Suprapubic skin (tissue), 4 donors: Measurements from ENCODE around the gene CDHR5. TPM values are rescaled to one million over a fixed set of nuclear protein-coding genes. Genes with fewer than 3 reads are reported as not detected.

Source experiments
- DNase-seq, 2 donors: peaks; one replicate each; pipeline ENCODE4 v3.0.0-alpha.2; 2019; ENCODE audit warnings: low spot score in 2 of 2
- H3K27ac ChIP-seq: fragments of 200-600 bp; sonication (generic); one replicate; pipeline ENCODE4 v1.5.1; 2019
- H3K27me3 ChIP-seq: fragments of 200-600 bp; sonication (generic); one replicate; pipeline ENCODE4 v1.5.1; 2019
- H3K36me3 ChIP-seq: fragments of 200-600 bp; sonication (generic); one replicate; pipeline ENCODE4 v1.5.1; 2019
- H3K4me1 ChIP-seq: fragments of 200-600 bp; sonication (generic); one replicate; pipeline ENCODE4 v1.5.1; 2019
- H3K4me3 ChIP-seq: fragments of 200-600 bp; sonication (generic); one replicate; pipeline ENCODE4 v1.5.1; 2019; ENCODE audit warnings: mild to moderate bottlenecking
- H3K9me3 ChIP-seq: fragments of 200-600 bp; sonication (generic); one replicate; pipeline ENCODE4 v1.5.1; 2019
- CTCF ChIP-seq, 2 donors: fragments of 200-600 bp in 1 of 2; fragments of 450-650 bp in 1 of 2; sonication (generic) in 1 of 2; IDR thresholded peaks; one replicate each; pipeline ENCODE4 v1.5.1; 2016 to 2019; ENCODE audit warnings: antibody characterized with exemption in 2 of 2, mild to moderate bottlenecking in 1 of 2, moderate library complexity in 1 of 2
- EP300 ChIP-seq: sonication (generic); formaldehyde crosslinking; IDR thresholded peaks from one replicate; pipeline ENCODE4 v1.6.1; 2017; ENCODE audit warnings: antibody characterized with exemption
- POLR2A ChIP-seq, 2 donors: fragments of 450-650 bp; IDR thresholded peaks; one replicate each; pipeline ENCODE4 v1.6.1; 2017; ENCODE audit warnings: antibody characterized with exemption in 2 of 2, mild to moderate bottlenecking in 2 of 2, moderate library complexity in 2 of 2
- POLR2AphosphoS5 ChIP-seq, 3 donors: sonication (generic); formaldehyde crosslinking; IDR thresholded peaks; one replicate each; pipeline ENCODE4 v1.6.1; 2017; ENCODE audit warnings: antibody characterized with exemption in 3 of 3
- WGBS: methylation state at CpG from one replicate; pipeline ENCODE4 v1.1.5; 2018; 5-methylcytosine and 5-hydroxymethylcytosine counted together
- total RNA-seq, 4 donors: library from RNA; depleted of rRNA; stranded (reverse); fragments of >200 nt; gene quantifications; one replicate each; pipeline ENCODE4 v1.1.0, GENCODE V29; 2016

Gene CDHR5
- total RNA-seq, 4 donors from 2014 or later: 0.53 to 1.1 TPM; not detected in 2

GRCh38 chr11:643366-643765 is 18.6 kb upstream of the CDHR5 start:
- no peak overlapping the region for H3K27ac ChIP-seq
- peaks cover 12% of the 10 kb centered on the region for H3K4me1 ChIP-seq
- H3K27me3 ChIP-seq: peaks cover 21% of the 10 kb centered on the region
- DNase-seq: no peak
- no peak overlapping the region for H3K4me3 ChIP-seq
- no peak for TF ChIP-seq POLR2AphosphoS5 (IDR thresholded peaks at IDR 0.05)
- TF ChIP-seq CTCF (IDR thresholded peaks at IDR 0.05): no peak
- no peak for TF ChIP-seq EP300
- no peaks in the 10 kb centered on the region for H3K9me3 ChIP-seq
- peaks cover 21% of the 10 kb centered on the region for H3K36me3 ChIP-seq
- WGBS: 96% methylated on average over 5 of the region's 9 CpGs

- peaks cover 18% of the 10 kb centered on the region for H3K36me3 ChIP-seq
- peaks cover 36% of the 10 kb centered on the region for H3K27me3 ChIP-seq
- DNase-seq: no peak
- no peak overlapping the region for H3K4me3 ChIP-seq
- WGBS: 95% methylated on average over 12 of the region's 19 CpGs
- H3K27ac ChIP-seq: no peak overlapping the region
- TF ChIP-seq POLR2A (IDR thresholded peaks at IDR 0.05): no peak
- no peak for TF ChIP-seq POLR2AphosphoS5 (IDR thresholded peaks at IDR 0.05)
- TF ChIP-seq EP300: no peak
- no peaks in the 10 kb centered on the region for H3K9me3 ChIP-seq
- peaks cover 22% of the 10 kb centered on the region for H3K4me1 ChIP-seq
Observed at GRCh38 chr11:641806-642370, 17.1 kb upstream of the CDHR5 start.

- Histone ChIP-seq H3K27ac (no peak overlapping the region), H3K36me3 (peaks cover 17% of the 10 kb centered on the region), H3K4me3 (no peak overlapping the region), H3K27me3 (peaks cover 39% of the 10 kb centered on the region), H3K4me1 (peaks cover 27% of the 10 kb centered on the region), H3K9me3 (no peaks in the 10 kb centered on the region)
- DNase-seq: no peak
- TF ChIP-seq POLR2AphosphoS5 (IDR thresholded peaks at IDR 0.05): no peak
- no peak for TF ChIP-seq EP300
- no peak for TF ChIP-seq CTCF (IDR thresholded peaks at IDR 0.05)
- TF ChIP-seq POLR2A (IDR thresholded peaks at IDR 0.05): no peak
- 78% methylated on average over 30 of the region's 69 CpGs for WGBS
Observed at GRCh38 chr11:640021-640706, 15.4 kb upstream of the CDHR5 start.

- peaks cover 13% of the 10 kb centered on the region for H3K36me3 ChIP-seq
- 37% methylated on average over 6 of the region's 80 CpGs for WGBS
- H3K4me1 ChIP-seq: peaks cover 27% of the 10 kb centered on the region
- DNase-seq: no peak
- H3K4me3 ChIP-seq: peak overlapping the region; percentile 16
- peaks cover 39% of the 10 kb centered on the region for H3K27me3 ChIP-seq
- no peak overlapping the region for H3K27ac ChIP-seq
- TF ChIP-seq POLR2AphosphoS5 (IDR thresholded peaks at IDR 0.05) (no peak), EP300 (no peak), CTCF (IDR thresholded peaks at IDR 0.05) (no peak), POLR2A (IDR thresholded peaks at IDR 0.05) (no peak)
- no peaks in the 10 kb centered on the region for H3K9me3 ChIP-seq
Observed at GRCh38 chr11:639332-639955, 14.7 kb upstream of the CDHR5 start.

DNA sequence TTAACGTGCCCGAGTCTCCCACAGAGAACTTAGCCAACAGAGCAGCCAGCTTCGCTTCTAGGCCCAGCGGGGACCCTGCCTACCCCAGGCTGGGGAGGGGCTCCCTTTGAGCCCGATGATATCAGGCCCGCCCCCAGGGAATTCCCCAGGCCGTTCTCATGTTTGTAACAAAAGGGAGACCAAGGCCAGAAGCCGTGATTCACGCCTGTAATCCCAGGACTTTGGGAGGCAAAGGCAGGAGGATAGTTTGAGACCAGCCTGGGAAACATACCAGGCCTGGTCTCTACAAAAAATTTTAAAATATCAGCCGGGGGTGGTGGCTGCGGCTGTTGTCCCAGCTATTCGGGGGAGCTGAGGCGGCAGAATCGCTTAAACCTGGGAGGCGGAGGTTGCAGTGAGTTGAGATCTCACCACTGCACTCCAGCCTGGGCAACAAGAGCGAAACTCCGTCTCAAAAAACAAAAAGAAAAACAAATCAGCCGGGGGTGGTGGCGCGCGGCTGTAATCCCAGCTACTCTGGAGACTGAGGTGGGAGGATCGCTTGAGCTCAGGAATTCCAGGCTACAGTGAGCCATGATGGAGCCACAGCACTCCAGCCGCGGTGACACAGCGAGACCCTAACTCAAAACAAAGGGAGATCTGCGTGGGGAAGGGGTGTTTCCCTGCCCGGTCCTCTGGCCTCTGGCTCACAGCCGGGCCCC is 14.0 kb upstream of the CDHR5 start:
- no peak for DNase-seq
- 69% methylated on average over 26 of the region's 28 CpGs for WGBS
- peaks cover 6% of the 10 kb centered on the region for H3K36me3 ChIP-seq
- no peaks in the 10 kb centered on the region for H3K9me3 ChIP-seq
- TF ChIP-seq POLR2AphosphoS5 (IDR thresholded peaks at IDR 0.05) (no peak), CTCF (IDR thresholded peaks at IDR 0.05) (no peak), EP300 (no peak), POLR2A (IDR thresholded peaks at IDR 0.05) (no peak)
- peaks cover 27% of the 10 kb centered on the region for H3K4me1 ChIP-seq
- H3K27ac ChIP-seq: no peak overlapping the region
- H3K27me3 ChIP-seq: peaks cover 39% of the 10 kb centered on the region
- H3K4me3 ChIP-seq: peak overlapping the region; percentile 16
